GM12891 (cell line): ENCODE data around the gene ELP6.

Experiments used
- PAX5 ChIP-seq: IDR thresholded peaks from 2 replicates; pipeline ENCODE4 v1.6.1; 2011; ENCODE audit warnings: low read length, moderate library complexity, mild to moderate bottlenecking; ENCODE audit not compliant: insufficient read depth, severe bottlenecking
- POLR2A ChIP-seq: IDR thresholded peaks from 2 replicates; pipeline ENCODE4 v1.6.1; 2011; ENCODE audit warnings: low read depth, low read length, control low read depth
- POLR2AphosphoS5 ChIP-seq: IDR thresholded peaks from 2 replicates; pipeline ENCODE4 v1.6.1; 2011; ENCODE audit warnings: low read depth, low read length, control low read depth
- TAF1 ChIP-seq: IDR thresholded peaks from 2 replicates; pipeline ENCODE4 v1.6.1; 2011; ENCODE audit warnings: low read depth, low read length, control low read depth

- TF ChIP-seq TAF1: no peak
- no peak for TF ChIP-seq POLR2A
- TF ChIP-seq POLR2AphosphoS5: no peak
- TF ChIP-seq PAX5: no peak
These were observed 36.8 kb downstream of the ELP6 start for GRCh38 chr3:47476644-47477199.
